GM10248 (cell line): Measurements from ENCODE around the gene QTRT2.

ENCODE experiments used
- CTCF ChIA-PET: fragments of 300-600 bp; sonication (Branson Sonifier 250); formaldehyde crosslinking; extraction: SDS; loops from one replicate; lab custom pipeline; 2021; ENCODE audit warnings: antibody characterized with exemption; lab: Yijun Ruan, JAX
- POLR2A ChIA-PET: fragments of 350-650 bp; sonication (Branson Sonifier 250); formaldehyde crosslinking; extraction: SDS; loops from one replicate; lab custom pipeline; 2020; ENCODE audit warnings: antibody characterized with exemption; lab: Yijun Ruan, JAX
- DNase-seq: peaks from one replicate; pipeline ENCODE4 v3.0.0; 2012; ENCODE audit errors: extremely low spot score
- CTCF ChIP-seq: IDR thresholded peaks from 2 replicates; pipeline ENCODE4 v1.5.1; 2012; ENCODE audit warnings: mild to moderate bottlenecking, low read depth; ENCODE audit errors: extremely low read depth, missing control alignments, control extremely low read depth

Gene QTRT2

GRCh38 chr3:114056130-114057010 is at the start of gene QTRT2, which contains the start of gene CCDC191:
QTRT2 (plus strand) TSS chr3:114056737; CDS start chr3:114065258, 8,521 bp downstream.
CCDC191 (minus strand) TSS chr3:114056526; CDS start chr3:114056466, 60 bp downstream.
- ChIA-PET POLR2A (interaction anchor here (0.6 kb wide), 1 partner anchor 73 kb away, joined by 3 read pairs; no protein-coding TSS in a partner anchor), CTCF (interaction anchor here (0.7 to 2.1 kb wide), 5 partner anchors 11 to 429 kb away, joined by 3 to 6 read pairs (median 3); partner anchors contain the start of gene NAA50)

GRCh38 chr3:114011059-114011797 is 45.3 kb upstream of the QTRT2 start:
- DNase-seq, result peak; percentile 24
- ChIA-PET POLR2A (no interaction called here), CTCF (interaction anchor here (1.0 to 1.6 kb wide), 3 partner anchors 10 to 49 kb away, joined by 3 to 7 read pairs (median 3); no protein-coding TSS in a partner anchor)
- no peak for TF ChIP-seq CTCF

More at GRCh38 chr3:114056130-114057010, at the start of gene QTRT2, which contains the start of gene CCDC191:
- TF ChIP-seq CTCF, result no peak
- peak; percentile 94 for DNase-seq

DNA sequence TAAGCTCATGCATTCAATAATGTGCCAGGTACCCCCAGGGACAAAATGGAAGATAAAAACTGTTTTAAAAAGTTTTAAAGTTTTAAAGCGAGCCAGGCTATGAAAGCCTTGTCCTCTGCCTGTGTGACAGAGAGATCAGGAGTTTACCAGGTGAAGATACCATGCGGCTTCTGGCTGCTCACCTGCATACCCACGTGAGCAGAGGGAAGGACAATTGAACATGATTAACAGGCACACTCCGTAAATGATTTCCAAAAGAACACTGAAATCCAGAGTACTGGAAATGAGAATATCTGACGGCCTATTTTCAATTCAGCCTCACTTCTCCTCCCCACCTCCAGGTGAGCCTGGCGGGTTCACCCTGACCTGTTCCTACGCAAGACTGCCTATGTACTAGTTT is 42.3 kb upstream of the QTRT2 start:
- no peak for TF ChIP-seq CTCF
- POLR2A ChIA-PET, result no interaction called here
- CTCF ChIA-PET, result no interaction called here
- no peak for DNase-seq

DNA sequence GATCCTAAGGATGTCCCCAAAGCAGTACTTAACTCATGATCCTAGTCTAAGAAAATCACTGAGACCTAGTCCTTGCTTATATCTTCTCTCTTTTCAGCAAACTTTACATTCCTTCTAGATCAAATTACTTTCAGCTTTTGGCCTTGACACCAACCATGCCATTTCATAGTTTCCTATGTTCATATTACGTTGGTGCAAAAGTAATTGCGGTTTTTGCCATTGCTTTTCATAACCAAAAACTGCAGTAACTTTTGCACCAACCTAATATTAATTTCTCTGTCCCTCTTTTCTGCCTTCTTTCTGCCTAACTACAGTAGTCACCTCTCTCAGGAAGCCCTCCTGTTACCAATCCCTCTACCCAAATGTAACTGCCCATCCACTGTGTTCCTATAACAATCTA is 37.1 kb upstream of the QTRT2 start:
- DNase-seq, result no peak
- TF ChIP-seq CTCF, result no peak
- ChIA-PET POLR2A (no interaction called here), CTCF (interaction anchor here (0.7 to 1.2 kb wide), 2 partner anchors 11 to 14 kb away, joined by 3 read pairs; no protein-coding TSS in a partner anchor)

DNA sequence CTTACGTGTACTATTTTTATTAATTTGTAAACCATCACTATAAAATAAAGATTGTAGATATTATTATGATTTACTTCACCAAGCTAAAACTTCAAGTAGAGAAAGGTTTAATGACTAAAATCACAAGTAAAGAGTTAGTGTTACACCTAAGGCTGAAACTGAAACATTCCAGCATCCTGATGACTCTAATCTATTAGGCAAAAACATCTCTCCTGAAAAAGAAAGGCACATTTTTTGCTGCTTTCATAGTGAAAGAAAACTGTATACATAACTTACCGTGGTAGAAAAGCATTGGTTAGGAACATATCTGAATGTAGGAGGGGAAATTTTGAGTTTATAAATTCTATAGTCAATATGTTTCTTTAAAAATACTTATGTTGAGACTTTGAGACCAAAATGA is 35.6 kb upstream of the QTRT2 start:
- CTCF ChIA-PET, result interaction anchor here (1.0 to 1.5 kb wide), 2 partner anchors 12 to 14 kb away, joined by 3 read pairs; no protein-coding TSS in a partner anchor
- no peak for DNase-seq
- POLR2A ChIA-PET, result no interaction called here
- no peak for TF ChIP-seq CTCF
